Rectal smooth muscle tissue (tissue), 1 donor: ENCODE results near the gene BTBD16.

ENCODE experiments used
- H3K27ac ChIP-seq: one replicate; pipeline ENCODE4 v1.7.0; 2013; ENCODE audit warnings: low read depth, low read length, inconsistent platforms
- H3K27me3 ChIP-seq: one replicate; pipeline ENCODE4 v1.7.0; 2013; ENCODE audit warnings: low read length; ENCODE audit not compliant: control insufficient read depth, insufficient read depth
- H3K36me3 ChIP-seq: one replicate; pipeline ENCODE4 v1.7.0; 2013; ENCODE audit warnings: low read length; ENCODE audit not compliant: control insufficient read depth, insufficient read depth
- H3K4me1 ChIP-seq: one replicate; pipeline ENCODE4 v1.7.0; 2013; ENCODE audit warnings: low read length; ENCODE audit not compliant: control insufficient read depth, insufficient read depth
- H3K4me3 ChIP-seq: one replicate; pipeline ENCODE4 v1.7.0; 2013; ENCODE audit warnings: low read length
- H3K9ac ChIP-seq: one replicate; pipeline ENCODE4 v1.7.0; 2013; ENCODE audit warnings: low read length

The BTBD16 gene

DNA sequence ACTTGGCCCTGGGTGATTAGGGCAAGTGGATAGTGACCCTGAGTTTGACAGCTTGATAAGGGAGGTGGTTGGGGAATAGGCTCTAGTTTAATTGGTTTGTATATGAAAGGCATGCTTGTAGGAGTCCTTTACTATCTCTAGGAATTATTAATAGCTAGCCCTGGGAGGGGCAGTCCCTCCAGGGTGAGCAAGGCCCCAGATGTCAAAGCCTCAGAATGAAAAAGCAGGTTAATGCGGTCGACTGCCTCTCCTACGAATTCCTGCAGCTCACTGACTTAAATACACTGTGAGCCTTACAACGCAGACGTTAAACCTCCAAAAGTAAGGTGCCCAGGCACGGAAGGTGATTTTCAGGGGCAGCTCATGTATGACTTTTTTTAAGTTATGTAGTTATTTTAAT, 5.2 kb upstream of the BTBD16 start:
- Histone ChIP-seq H3K4me3 (no peak overlapping the region), H3K27ac (no peak overlapping the region), H3K4me1 (no peaks in the 10 kb centered on the region), H3K9ac (no peak overlapping the region), H3K36me3 (no peaks in the 10 kb centered on the region), H3K27me3 (no peaks in the 10 kb centered on the region)

DNA sequence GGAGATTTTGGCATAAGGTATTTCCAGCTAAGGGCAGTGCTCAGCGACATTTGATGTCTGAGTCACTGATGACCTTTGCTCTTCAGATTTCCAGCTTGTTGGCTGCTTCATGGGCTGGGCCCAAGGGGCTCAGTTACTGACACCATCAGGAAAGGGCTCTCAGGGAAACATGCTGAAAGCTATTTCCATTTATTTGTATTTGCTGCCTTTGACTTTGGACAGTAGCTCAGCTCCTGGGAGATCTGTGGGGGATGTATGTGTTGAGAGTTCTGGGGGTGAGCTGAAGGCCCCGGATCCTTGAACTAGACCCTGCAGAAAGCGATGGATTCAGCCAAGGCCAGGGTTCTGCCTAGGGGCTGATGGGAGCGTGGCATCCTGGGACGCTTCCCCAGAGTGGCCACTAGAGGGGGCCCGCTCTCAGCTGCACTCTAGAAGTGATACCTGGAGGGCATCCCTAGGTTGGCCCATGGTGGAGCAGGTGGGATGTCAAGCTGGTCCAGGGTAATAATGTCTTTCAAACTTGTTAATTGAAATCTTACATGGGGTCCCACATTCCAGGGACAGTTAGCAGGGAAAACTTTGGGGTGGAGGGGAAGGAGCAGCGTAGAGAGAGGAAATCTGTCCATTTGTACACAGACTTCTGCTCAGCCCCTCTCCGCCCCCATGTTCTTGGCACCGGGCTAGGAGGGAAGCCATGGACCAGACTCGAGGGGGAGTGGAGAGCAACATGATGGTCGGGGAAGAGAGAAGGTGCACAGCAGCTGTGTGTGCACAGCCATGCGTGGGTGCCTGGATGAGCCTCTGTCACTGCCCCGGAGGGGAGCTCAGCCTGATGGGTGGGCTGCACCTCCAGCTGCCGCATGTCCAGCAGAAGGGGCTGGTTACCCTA, 3.0 kb upstream of the BTBD16 start:
- H3K27me3 ChIP-seq: no peaks in the 10 kb centered on the region
- no peak overlapping the region for H3K9ac ChIP-seq
- no peaks in the 10 kb centered on the region for H3K36me3 ChIP-seq
- H3K4me1 ChIP-seq: no peaks in the 10 kb centered on the region
- no peak overlapping the region for H3K27ac ChIP-seq
- H3K4me3 ChIP-seq: no peak overlapping the region

DNA sequence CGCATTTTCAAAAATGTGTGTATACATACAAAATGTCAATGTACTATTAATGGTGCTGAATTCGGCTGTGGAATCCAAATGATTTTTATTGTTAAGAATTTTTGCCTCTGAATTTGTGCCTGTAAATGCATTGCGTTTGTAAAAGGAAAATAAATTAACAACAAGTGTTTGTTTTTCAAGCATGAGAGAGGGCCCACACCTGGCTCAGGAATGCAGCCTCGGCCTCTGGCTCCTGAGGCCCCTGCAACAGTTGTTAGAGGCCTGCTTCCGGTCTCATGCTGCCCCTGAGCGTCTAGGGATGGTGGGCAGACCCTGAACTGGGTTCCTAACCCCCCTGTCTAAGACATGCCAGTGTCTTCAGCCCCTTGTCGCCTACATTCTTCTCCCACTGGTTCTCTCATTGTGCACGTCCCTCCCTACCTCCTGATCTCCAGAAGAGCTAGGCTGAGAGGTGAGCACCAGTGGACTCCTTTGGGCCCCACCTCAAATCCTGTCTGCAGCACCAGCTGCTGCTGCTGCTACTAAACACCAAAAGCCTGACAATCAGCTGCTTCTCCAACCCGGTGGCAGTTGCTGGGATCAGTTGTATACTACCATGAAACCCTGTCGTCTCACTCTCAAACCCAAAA, 1.9 kb upstream of the BTBD16 start:
- no peak overlapping the region for H3K4me3 ChIP-seq
- no peaks in the 10 kb centered on the region for H3K4me1 ChIP-seq
- no peak overlapping the region for H3K9ac ChIP-seq
- no peaks in the 10 kb centered on the region for H3K27me3 ChIP-seq
- H3K36me3 ChIP-seq: no peaks in the 10 kb centered on the region
- H3K27ac ChIP-seq: no peak overlapping the region

DNA sequence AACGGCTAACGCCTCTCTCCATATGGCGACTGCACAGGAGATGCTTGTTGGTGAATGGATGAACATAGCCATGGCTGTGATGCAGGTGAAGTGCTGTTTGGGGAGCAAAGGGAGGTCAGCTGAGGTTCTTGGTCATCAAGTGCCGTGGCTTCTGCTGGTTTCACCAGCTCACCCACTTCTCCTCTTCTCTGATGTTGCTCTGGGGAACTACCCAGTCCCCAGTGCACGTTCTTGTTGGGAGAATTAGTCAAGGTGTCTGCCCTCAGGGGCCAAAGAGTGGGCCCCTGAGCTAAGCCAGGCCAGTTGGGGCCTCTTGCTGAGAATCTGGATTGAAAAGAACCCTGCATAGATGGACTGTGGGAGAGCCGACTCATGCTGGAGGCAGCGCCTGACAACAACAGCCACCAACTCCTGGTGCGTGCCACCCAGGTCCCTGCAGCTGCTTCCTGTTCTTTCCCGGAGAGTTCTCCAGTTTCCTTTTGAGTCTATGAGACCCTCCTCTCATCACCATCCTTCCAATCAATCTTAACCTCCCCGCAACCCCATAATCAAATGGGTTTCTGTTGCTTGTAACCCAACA, 3.0 kb downstream of the BTBD16 start:
- H3K36me3 ChIP-seq: no peaks in the 10 kb centered on the region
- no peak overlapping the region for H3K27ac ChIP-seq
- no peak overlapping the region for H3K9ac ChIP-seq
- H3K4me1 ChIP-seq: no peaks in the 10 kb centered on the region
- no peak overlapping the region for H3K4me3 ChIP-seq
- no peaks in the 10 kb centered on the region for H3K27me3 ChIP-seq

DNA sequence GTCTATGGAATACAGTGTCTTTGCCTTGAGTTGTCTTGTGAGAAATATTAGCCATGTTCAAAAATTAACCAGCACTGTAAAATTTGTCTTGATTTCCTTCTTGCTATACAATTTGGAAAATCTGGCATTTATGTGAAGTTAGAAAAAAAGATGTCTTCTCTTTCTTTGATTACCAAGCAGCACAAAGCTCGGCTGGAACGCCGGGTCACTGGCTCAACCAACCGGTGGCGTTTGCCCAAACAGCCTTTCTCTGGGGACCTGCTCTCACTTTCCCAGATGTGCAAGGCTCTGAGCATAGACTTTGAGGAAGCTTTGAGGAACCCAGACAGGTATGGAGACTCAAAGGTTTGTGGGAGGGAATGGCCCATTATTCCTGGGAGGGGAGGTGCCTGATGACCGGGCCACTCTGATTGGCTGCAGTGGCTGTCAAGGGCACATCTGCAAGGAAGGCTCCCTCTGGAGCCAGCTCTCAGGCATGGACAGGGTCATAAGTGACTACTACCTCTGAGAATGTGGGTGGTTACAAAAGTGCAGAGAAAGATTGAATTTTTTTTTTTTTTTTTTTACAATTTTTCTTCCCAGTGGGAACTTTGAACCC, 5.6 kb downstream of the BTBD16 start:
- Histone ChIP-seq H3K27me3 (no peaks in the 10 kb centered on the region), H3K36me3 (no peaks in the 10 kb centered on the region), H3K9ac (no peak overlapping the region), H3K27ac (no peak overlapping the region), H3K4me1 (no peaks in the 10 kb centered on the region), H3K4me3 (no peak overlapping the region)

DNA sequence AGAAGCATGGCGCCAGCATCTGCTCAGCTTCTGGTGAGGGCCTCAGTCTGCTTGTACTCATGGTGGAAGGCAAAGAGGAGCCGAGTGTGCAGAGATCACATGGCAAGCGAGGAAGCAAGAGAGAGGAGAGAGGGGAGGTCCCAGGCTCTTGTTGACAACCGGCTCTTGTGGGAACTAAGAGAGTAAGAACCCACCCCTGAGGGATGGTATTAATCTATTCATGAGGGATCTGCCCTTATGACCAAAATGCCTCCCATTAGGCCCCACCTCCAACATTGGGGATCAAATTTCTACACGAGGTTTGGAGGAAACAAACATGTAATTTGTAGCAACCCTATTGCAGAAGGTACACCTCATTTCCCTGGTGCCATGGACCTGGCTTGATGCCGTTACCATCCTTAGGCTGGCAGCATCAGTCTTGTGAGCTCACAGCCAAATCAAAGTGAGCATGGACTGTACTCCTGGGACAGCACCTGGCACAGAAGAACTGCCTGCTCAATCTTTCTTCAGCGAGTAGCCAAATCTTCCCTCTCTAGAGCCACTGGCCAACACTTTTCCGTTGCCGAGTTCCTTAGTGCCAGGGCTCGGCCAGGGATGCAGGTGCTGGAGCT, 6.5 kb downstream of the BTBD16 start:
- no peaks in the 10 kb centered on the region for H3K27me3 ChIP-seq
- no peak overlapping the region for H3K27ac ChIP-seq
- H3K36me3 ChIP-seq: no peaks in the 10 kb centered on the region
- no peak overlapping the region for H3K4me3 ChIP-seq
- no peaks in the 10 kb centered on the region for H3K4me1 ChIP-seq
- H3K9ac ChIP-seq: no peak overlapping the region

DNA sequence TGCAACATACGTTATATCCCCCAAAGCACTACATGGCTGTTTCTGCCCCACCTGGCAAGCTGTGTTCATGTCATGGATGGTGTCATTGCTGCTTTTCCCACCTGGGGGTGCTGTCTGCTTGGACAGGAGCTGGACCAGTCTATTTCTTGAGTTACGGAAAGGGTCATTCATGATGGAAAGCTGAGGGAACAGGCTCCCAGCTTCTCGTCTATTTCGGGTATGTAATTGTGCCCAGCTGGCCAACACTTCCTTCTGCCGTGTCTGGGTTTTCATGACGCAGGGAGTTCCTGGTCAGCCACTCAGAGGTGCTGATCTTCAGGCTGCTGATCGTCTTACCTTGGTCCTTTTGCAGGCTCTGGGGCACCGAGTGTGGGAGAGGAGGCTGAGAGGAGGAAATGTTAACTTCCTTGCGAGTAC, 8.6 kb downstream of the BTBD16 start:
- Histone ChIP-seq H3K27me3 (no peaks in the 10 kb centered on the region), H3K27ac (no peak overlapping the region), H3K36me3 (no peaks in the 10 kb centered on the region), H3K9ac (no peak overlapping the region), H3K4me3 (no peak overlapping the region), H3K4me1 (no peaks in the 10 kb centered on the region)

DNA sequence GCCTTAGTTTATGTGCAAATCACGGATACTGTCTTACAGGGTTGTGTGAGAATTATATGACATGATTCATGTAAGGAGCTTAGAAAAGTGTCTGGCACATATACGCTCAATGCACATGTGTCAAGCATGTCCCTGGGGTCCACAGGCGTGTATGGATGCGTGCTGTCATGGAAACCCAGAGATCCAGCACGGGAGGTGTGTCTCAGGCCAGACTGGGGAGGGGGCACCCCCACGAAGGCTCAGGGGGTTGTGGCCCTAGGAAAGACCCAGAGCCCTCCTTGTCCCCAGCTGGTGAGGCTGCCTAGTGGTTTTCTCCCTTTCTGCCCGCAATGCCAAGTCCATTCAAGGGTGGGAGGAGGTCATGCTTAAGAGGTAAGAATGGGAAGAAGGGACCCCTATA, 9.1 kb downstream of the BTBD16 start:
- Histone ChIP-seq H3K9ac (no peak overlapping the region), H3K27me3 (no peaks in the 10 kb centered on the region), H3K4me3 (no peak overlapping the region), H3K36me3 (no peaks in the 10 kb centered on the region), H3K4me1 (no peaks in the 10 kb centered on the region), H3K27ac (no peak overlapping the region)

DNA sequence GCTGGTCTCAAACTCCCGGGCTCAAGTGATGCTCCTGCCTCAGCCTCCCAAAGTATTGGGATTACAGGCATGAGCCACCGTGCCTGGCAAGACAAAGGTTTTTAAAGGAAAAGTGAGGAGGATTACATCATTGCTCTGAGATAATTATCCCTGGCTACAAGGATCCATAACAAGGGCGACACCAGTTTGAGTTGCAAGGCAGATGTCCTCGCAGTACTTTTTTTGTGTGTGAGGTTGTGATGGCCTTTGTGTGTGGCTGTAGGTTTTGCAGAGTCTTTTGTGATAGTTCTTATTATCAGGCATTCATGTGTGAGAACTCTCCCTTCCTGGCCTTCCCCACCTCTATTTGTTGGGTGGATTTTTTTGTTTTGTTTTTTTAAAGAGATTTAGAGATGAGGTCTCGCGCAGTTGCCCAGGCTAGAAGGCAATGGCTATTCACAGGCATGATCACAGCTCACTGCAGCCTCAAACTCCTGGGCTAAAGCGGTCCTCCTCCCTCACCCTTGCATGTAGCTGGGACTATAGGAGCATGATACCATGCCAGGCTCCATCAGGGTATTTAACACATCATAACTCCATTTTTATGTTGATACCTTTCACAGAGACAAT, 10.0 kb downstream of the BTBD16 start:
- Histone ChIP-seq H3K4me3 (no peak overlapping the region), H3K27ac (no peak overlapping the region), H3K27me3 (no peaks in the 10 kb centered on the region), H3K9ac (no peak overlapping the region), H3K36me3 (no peaks in the 10 kb centered on the region), H3K4me1 (no peaks in the 10 kb centered on the region)

DNA sequence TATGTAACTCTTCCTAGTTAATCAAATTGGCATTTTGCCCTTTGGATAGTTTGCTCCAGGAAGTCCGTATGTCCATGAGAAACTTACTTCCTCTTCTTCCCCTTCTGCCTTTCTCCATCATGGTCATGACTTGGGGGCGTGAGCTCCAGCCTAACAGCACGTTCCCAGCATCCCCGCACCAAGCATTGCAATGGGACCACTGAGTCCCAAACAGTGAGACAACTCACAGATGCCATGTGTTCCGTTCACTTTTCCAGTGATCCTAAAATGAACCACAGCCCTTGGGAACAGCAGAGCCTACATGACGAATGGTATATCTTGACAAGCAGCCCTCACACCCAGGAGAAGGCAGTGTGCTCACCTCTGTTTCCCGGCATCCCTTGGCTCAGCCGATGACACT, 10.7 kb downstream of the BTBD16 start:
- Histone ChIP-seq H3K4me3 (no peak overlapping the region), H3K27ac (no peak overlapping the region), H3K27me3 (no peaks in the 10 kb centered on the region), H3K4me1 (no peaks in the 10 kb centered on the region), H3K36me3 (no peaks in the 10 kb centered on the region), H3K9ac (no peak overlapping the region)

DNA sequence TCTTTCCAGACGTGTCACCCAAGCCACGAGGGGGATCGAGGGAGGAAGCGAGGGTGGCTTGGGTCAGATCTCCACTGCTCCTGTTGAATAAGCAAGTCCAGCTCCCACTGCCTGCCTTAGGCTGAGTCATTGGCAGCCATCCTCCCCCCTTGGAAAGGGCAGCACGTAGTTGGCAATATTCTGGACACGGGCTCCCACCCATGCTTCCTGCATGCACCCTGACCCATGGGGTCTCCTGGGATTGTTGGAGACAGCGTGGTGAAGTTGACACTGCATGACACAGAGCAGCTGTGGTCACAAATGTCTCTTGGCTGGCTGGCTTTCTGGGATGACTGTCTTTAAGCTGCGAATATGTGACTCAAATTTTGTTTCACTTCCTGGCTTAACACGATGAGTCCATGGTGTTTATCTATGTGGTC, 11.2 kb downstream of the BTBD16 start:
- Histone ChIP-seq H3K9ac (no peak overlapping the region), H3K4me3 (no peak overlapping the region), H3K27ac (no peak overlapping the region)

DNA sequence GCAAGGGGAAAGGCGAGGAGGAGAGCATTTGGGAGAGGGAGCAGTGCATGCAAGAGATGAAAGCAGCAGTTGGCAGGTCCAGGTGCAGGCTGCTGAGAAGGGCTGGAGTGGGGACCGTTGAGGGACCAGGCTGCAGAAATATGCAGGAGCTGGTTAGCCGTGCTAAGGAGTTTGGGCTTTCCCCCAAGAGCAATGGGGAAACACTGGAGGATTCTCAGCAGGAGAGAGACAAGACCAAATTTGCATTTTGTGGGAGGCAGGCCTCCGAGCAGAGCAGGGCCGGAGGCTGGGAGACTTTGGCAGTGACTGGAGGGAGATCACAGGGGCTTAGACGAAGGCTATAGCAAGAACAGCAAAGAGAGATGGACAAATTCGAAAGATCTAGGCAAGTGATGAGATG, 11.8 kb downstream of the BTBD16 start:
- H3K27me3 ChIP-seq: no peaks in the 10 kb centered on the region
- H3K9ac ChIP-seq: no peak overlapping the region
- no peaks in the 10 kb centered on the region for H3K36me3 ChIP-seq
- no peak overlapping the region for H3K27ac ChIP-seq
- H3K4me1 ChIP-seq: peaks cover 2% of the 10 kb centered on the region
- H3K4me3 ChIP-seq: no peak overlapping the region

More for the DNA sequence above, 11.2 kb downstream of the BTBD16 start:
- no peaks in the 10 kb centered on the region for H3K27me3 ChIP-seq
- no peaks in the 10 kb centered on the region for H3K36me3 ChIP-seq
- H3K4me1 ChIP-seq: peaks cover 2% of the 10 kb centered on the region
